ENCODE data around the gene SCYGR7.
"Not testable (repeated sequence)": the region's sequence is repeated elsewhere in the genome, so short reads cannot be mapped to it uniquely, and the experiment has no call there.

SCYGR7 gene, protein sequence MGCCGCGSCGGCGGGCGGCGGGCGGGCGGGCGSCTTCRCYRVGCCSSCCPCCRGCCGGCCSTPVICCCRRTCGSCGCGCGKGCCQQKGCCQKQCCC

GRCh38 chr2:227728035-227728434, at the start of gene SCYGR7:
Gene SCYGR7, plus strand, starts transcription at chr2:227728335. Its CDS starts 0 bp downstream, at chr2:227728335.
- Mint-ChIP-seq H3K27me3 (peaks cover 7% of the 10 kb centered on the region), H3K9me3 (no peaks in the 10 kb centered on the region), H3K4me3 (no peak within 1 kb of the TSS), H3K36me3 (no peaks in the 10 kb centered on the region), H3K4me1 (no peaks in the 10 kb centered on the region), H3K27ac (no peak within 1 kb of the TSS)

DNA sequence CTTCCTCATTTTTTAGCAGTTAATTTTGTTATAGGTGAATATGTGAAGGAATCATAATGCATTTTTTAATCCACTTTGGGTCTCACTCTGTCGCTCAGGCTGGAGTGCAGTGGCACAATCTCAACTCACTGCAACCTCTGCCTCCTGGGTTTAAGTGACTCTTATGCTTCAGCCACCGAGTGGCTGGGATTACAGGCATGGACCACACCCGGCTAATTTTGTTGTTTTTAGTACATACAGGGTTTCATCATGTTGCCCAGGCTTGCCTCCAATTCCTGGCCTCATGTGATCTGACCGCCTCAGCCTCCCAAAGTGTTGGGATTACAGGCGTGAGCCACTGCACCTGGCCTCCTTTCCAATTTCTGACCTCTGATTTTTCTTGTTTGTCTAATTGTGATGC, 43.9 kb upstream of the SCYGR7 start:
- Mint-ChIP-seq H3K36me3 (no peaks in the 10 kb centered on the region), H3K4me3 (no peak overlapping the region), H3K9me3 (no peaks in the 10 kb centered on the region), H3K4me1 (no peaks in the 10 kb centered on the region), H3K27ac (no peak overlapping the region), H3K27me3 (peaks cover 12% of the 10 kb centered on the region)

DNA sequence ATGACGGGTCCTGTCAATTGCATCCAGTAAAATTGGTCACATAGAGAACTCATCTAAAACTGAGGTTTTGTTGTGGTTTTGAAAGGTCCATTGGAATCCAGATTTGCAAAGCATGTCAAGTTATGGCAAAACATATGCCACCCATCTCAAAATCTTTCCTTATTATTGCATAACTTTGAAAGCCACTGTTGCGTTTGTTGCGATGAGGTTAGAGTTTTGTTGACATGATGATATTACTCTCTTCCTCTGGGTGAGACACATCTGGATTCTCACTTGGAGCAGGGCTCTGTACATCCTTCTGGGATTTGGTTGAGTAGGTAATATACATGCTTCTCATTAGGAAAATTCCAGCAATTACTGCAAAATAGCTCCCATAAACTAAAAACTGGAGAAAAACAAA, 40.9 kb upstream of the SCYGR7 start:
- no peaks in the 10 kb centered on the region for H3K9me3 Mint-ChIP-seq
- no peaks in the 10 kb centered on the region for H3K4me1 Mint-ChIP-seq
- no peak overlapping the region for H3K27ac Mint-ChIP-seq
- H3K27me3 Mint-ChIP-seq = peaks cover 19% of the 10 kb centered on the region
- no peaks in the 10 kb centered on the region for H3K36me3 Mint-ChIP-seq
- no peak overlapping the region for H3K4me3 Mint-ChIP-seq

GRCh38 chr2:227696990-227697679, 31.0 kb upstream of the SCYGR7 start:
- peaks cover 1% of the 10 kb centered on the region for H3K27me3 Mint-ChIP-seq

GRCh38 chr2:227701556-227701955, 26.6 kb upstream of the SCYGR7 start:
- no peaks in the 10 kb centered on the region for H3K36me3 Mint-ChIP-seq
- peaks cover 10% of the 10 kb centered on the region for H3K27me3 Mint-ChIP-seq
- no peak overlapping the region for H3K4me3 Mint-ChIP-seq
- H3K27ac Mint-ChIP-seq = no peak overlapping the region
- no peaks in the 10 kb centered on the region for H3K4me1 Mint-ChIP-seq
- H3K9me3 Mint-ChIP-seq = no peaks in the 10 kb centered on the region

More at GRCh38 chr2:227696990-227697679, 31.0 kb upstream of the SCYGR7 start:
- no peaks in the 10 kb centered on the region for H3K9me3 Mint-ChIP-seq
- no peak overlapping the region for H3K4me3 Mint-ChIP-seq
- no peaks in the 10 kb centered on the region for H3K36me3 Mint-ChIP-seq
- no peaks in the 10 kb centered on the region for H3K4me1 Mint-ChIP-seq
- H3K27ac Mint-ChIP-seq = no peak overlapping the region

GRCh38 chr2:227703280-227703732, 24.8 kb upstream of the SCYGR7 start:
- Mint-ChIP-seq H3K9me3 (no peaks in the 10 kb centered on the region), H3K27ac (no peak overlapping the region), H3K4me3 (no peak overlapping the region), H3K27me3 (peaks cover 14% of the 10 kb centered on the region), H3K4me1 (no peaks in the 10 kb centered on the region), H3K36me3 (no peaks in the 10 kb centered on the region)

DNA sequence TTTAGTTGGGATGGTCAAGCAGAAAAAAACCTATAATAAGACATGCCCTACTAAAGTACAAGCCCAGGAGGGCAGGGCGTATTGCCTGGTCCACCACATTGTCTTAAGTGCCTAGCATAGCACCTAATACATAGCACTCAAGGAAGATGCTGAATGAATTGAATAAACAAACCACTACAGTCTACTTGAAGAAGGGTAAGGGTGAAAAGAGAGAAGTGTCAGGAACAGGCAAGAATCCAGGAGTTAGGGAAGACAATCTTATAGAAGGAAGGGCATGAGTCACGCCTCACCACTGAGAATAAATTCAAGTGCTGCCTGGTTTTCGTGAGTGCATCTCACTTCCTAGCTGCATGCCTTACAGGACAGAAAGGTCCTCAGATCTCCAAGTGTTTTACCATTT, 24.2 kb upstream of the SCYGR7 start:
- no peaks in the 10 kb centered on the region for H3K9me3 Mint-ChIP-seq
- H3K36me3 Mint-ChIP-seq = no peaks in the 10 kb centered on the region
- H3K27ac Mint-ChIP-seq = no peak overlapping the region
- no peak overlapping the region for H3K4me3 Mint-ChIP-seq
- no peaks in the 10 kb centered on the region for H3K4me1 Mint-ChIP-seq
- peaks cover 14% of the 10 kb centered on the region for H3K27me3 Mint-ChIP-seq

GRCh38 chr2:227706859-227707258, 21.3 kb upstream of the SCYGR7 start:
- H3K4me1 Mint-ChIP-seq = no peaks in the 10 kb centered on the region
- H3K27ac Mint-ChIP-seq = no peak overlapping the region
- no peaks in the 10 kb centered on the region for H3K36me3 Mint-ChIP-seq
- H3K9me3 Mint-ChIP-seq = no peaks in the 10 kb centered on the region
- peaks cover 14% of the 10 kb centered on the region for H3K27me3 Mint-ChIP-seq
- no peak overlapping the region for H3K4me3 Mint-ChIP-seq

DNA sequence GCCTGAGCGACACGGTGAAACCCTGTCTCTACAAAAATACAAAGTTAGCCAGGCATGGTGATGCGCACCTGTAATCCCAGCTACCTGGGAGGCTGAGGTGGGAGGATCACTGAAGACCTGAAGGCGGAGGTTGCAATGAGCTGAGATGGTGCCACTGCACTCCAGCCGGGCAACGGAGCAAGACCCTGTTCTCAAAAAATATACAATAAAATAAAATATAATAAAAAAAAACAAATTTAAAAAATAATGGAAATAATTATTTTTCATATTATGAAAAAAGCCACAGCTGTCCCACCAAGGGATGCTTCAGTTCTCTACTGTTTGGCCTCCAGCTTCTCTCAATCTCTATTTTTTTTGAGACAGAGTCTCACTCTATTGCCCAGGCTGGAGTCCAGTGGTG, 20.7 kb upstream of the SCYGR7 start:
- Mint-ChIP-seq H3K4me3 (no peak overlapping the region), H3K4me1 (no peaks in the 10 kb centered on the region)

GRCh38 chr2:227710986-227711385, 17.1 kb upstream of the SCYGR7 start:
- Mint-ChIP-seq H3K36me3 (no peaks in the 10 kb centered on the region), H3K9me3 (no peaks in the 10 kb centered on the region), H3K27ac (no peak overlapping the region), H3K4me3 (no peak overlapping the region), H3K27me3 (peaks cover 9% of the 10 kb centered on the region), H3K4me1 (no peaks in the 10 kb centered on the region)

More for the DNA sequence above, 20.7 kb upstream of the SCYGR7 start:
- no peak overlapping the region for H3K27ac Mint-ChIP-seq
- H3K36me3 Mint-ChIP-seq = no peaks in the 10 kb centered on the region
- no peaks in the 10 kb centered on the region for H3K9me3 Mint-ChIP-seq
- H3K27me3 Mint-ChIP-seq = peaks cover 14% of the 10 kb centered on the region

DNA sequence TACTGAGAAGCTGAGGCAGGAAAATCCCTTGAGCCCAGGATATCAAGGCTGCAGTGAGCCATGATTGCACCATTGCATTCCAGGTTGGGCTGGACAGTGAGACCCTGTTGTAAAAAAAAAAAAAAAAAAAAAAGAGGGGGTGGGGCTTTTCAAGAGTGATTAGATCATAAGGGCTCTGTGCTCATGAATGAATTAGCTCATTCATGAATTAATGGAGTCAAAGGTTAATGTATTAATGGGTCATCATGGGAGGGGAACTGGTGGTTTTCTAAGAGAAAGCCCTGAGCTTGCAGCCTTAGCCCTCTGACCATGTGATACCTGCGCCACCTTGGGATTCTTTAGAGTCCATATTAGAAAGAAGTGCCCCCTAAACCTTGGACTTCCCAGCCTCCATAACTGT, 14.8 kb upstream of the SCYGR7 start:
- Mint-ChIP-seq H3K9me3 (no peaks in the 10 kb centered on the region), H3K27me3 (peaks cover 9% of the 10 kb centered on the region), H3K27ac (no peak overlapping the region), H3K4me3 (no peak overlapping the region), H3K36me3 (no peaks in the 10 kb centered on the region), H3K4me1 (no peaks in the 10 kb centered on the region)

DNA sequence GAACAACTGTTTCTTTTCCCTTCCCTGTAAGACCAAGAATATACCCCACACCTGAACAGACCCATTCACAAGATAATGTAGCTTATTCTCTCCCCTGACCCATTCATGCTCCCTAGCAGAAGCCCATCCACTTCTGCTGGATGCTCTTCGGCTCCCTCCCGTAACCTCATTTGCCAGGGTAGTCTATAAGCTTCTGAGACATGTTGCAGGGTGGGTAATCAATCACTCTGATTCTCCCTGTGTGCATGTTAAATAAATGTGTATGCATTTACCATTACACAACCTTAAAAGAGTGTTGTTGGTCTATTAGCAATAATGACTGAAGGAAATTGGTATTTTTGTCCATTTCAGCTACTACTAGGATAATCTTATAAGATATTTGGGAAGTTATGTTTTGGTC, 11.6 kb upstream of the SCYGR7 start:
- Mint-ChIP-seq H3K36me3 (no peaks in the 10 kb centered on the region), H3K9me3 (no peaks in the 10 kb centered on the region), H3K27ac (no peak overlapping the region), H3K4me1 (no peaks in the 10 kb centered on the region), H3K27me3 (peaks cover 10% of the 10 kb centered on the region), H3K4me3 (no peak overlapping the region)

DNA sequence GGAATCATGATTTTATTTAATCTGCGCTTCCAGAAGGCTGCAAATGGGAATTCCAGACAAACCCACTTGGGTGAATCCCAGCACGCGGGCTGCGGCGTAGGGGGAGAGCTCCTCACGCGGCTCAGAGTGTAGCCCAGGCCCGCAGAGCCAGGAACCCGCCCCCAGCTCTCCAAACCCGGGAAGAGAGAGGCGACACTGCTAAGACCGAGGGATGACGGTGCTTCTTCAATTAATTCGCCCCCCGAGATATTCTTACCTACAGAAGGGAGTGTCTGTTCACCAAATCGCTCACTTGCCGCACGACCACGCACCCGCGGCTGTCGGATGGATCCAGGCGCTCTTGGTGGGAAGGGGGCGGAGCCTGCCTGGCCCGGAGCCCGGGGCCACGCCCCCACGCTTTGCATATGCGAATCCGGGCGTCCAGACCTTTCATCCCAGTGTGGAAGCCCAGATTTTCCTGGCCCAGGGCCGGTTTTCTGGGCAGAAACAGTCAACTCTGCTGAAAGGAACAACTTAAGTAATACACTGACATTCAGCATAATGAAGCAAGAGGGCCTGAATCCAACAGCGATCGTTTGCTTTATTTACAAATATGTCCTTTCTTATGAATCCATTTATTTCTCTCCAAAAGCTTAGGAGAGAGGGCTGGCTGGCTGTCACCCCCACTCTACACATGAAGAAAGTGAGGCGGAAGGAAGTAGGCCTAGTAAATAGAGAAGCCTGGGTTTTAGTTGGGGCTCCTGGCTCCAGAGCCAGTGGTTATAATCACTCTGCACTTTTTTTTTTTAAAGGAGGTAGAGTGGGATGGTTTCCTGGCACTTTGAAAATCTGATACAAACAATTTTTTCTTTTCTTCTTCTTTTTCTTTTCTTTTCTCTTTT, 10.2 kb upstream of the SCYGR7 start, which contains the start of gene SLC19A3:
SLC19A3 (minus strand) TSS at position 342 of the 881 bp plus-strand sequence. CDS start 15,710 bp downstream, outside the sequence.
- H3K9me3 Mint-ChIP-seq = no peaks in the 10 kb centered on the region
- no peak within 1 kb of the TSS for H3K27ac Mint-ChIP-seq
- H3K27me3 Mint-ChIP-seq = peaks cover 10% of the 10 kb centered on the region
- no peaks in the 10 kb centered on the region for H3K4me1 Mint-ChIP-seq
- H3K36me3 Mint-ChIP-seq = no peaks in the 10 kb centered on the region
- H3K4me3 Mint-ChIP-seq = no peak within 1 kb of the TSS

DNA sequence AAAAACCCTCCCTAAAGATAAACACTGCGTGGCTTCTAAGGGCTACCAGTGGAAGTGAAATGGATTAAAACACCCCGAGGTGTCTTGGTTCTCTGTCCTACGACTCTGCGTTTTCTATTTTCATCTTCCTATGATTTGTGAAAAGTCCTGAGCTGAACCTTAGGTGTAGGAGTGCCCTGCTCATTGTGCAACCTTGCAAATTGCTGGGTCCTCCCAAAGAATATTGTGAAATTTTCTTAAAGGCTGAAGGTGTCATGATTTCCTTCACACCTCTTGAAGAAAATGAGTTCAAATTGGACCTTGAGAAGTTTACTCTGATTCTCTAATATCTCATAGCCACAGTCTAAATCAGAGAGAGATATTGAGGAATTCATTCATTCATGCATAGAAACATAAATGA, 8.5 kb upstream of the SCYGR7 start:
- H3K9me3 Mint-ChIP-seq = no peaks in the 10 kb centered on the region
- H3K27ac Mint-ChIP-seq = no peak overlapping the region
- no peak overlapping the region for H3K4me3 Mint-ChIP-seq
- peaks cover 14% of the 10 kb centered on the region for H3K27me3 Mint-ChIP-seq
- H3K4me1 Mint-ChIP-seq = no peaks in the 10 kb centered on the region
- no peaks in the 10 kb centered on the region for H3K36me3 Mint-ChIP-seq

DNA sequence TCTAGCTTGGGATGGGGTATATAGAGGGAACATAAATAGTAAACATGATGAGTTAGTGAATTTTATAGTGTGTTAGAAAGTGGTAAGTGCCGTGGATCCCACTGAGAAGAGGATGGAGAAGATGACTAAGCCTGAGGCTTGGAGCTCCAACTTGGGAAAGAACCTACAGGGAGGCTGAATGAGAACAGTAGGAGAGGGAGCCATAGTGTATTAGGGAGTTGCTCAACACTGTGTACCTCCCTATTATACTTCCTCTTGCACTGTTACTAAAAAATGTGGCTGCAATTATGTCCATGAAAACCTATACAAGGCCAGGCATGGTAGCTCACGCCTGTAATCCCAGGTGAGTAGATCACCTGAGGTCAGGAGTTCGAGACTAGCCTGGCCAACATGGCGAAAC, 7.5 kb upstream of the SCYGR7 start:
- no peak overlapping the region for H3K4me3 Mint-ChIP-seq

GRCh38 chr2:227722821-227723220, 5.3 kb upstream of the SCYGR7 start:
- H3K27me3 Mint-ChIP-seq, H3K36me3 Mint-ChIP-seq, H3K4me1 Mint-ChIP-seq, H3K9me3 Mint-ChIP-seq, H3K4me3 Mint-ChIP-seq, H3K27ac Mint-ChIP-seq: not testable (repeated sequence)

More for the DNA sequence above, 7.5 kb upstream of the SCYGR7 start:
- Mint-ChIP-seq H3K27me3 (peaks cover 12% of the 10 kb centered on the region), H3K4me1 (no peaks in the 10 kb centered on the region), H3K9me3 (no peaks in the 10 kb centered on the region), H3K27ac (no peak overlapping the region), H3K36me3 (no peaks in the 10 kb centered on the region)
